NCI-H2107 (cell line): ENCODE data around the gene SPNS3.

Experiments used
- DNase-seq: peaks from one replicate; lab custom pipeline; 2025; lab: John Stamatoyannopoulos, UW

SPNS3 gene

DNA sequence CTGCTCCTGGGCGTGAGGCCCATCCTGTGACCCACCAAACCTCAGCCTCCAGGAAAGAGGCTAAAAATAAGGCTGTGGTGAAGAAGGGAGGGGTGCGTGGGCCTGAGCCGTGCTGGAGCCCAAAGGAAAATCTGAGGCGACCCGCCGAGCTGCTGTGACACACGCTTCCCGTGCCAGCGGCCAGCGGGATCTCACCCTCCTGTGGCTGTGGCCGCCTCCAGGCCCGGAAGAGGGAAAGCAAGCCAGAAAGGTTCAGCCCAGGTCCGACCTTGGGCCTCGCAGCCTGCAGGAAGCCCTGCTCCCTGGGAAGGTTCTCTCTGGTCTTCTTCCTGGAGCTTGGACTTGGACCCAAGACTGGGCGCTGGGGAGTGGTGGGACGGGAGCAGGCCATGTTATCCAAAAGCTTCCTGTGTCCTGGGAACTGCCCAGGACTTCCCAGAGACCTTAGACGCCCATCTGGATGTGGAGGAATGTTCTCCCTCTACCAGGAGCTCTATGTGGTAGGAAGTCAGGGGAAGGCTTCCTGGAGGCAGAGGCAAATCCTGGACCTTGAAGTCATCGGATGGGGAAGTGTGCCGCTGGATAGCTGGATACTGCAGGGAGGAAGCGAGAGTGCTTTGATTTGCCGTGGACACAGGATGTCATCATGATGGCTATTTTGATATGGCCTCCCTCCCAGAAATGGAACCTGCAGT is 76.3 kb downstream of the SPNS3 start:
- no peak for DNase-seq

DNA sequence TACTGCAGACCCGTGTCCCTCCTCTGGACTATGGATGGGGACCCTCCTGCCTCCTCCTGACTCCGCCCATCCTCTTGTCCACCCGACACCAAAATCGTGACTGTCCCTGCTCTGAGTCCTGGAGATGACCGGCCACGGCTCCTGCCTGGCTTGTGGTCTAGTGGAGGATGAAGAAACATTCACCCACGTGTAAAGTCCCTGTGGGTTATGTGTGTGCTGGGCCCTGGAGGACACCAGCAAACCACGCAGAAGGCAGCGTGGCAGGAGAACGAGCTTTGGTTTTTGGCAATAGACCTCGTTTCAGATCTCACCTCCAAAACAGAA is 76.8 kb downstream of the SPNS3 start:
- no peak for DNase-seq

DNA sequence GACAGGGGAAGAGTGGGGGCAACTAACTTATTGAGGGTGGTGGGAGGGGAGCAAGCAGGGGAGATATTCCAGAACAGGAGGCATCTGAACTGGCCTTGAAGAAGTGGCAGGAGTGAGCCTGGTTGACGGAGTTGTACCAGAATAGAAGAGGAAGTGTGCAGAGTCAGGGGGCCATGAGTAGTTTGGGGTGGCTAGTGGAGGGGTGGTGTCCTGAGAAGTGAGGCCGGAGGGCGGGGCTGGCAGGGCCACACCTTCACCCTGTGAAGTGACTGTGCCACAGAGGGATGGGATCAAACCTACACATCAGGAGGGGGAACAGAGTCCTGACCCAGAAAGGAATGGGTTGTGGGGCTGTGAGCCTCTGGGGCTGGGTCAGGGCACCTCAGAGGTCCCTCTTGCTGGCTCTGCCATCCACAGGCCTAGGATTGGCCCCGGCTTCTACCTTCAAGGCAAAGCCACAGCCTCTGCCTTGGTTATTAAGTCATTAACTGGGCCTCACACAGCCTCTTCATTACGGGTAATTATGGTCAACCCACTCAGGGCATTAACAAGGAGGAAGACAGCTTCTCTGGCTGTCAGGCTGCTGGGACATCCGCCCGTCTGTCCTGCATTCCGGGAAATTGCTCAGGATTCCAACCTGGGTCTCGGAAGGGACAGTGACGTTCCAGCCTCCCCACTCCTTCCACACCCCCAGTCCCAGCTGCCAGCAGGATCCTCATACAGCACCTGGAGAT is 77.6 kb downstream of the SPNS3 start:
- DNase-seq: no peak

DNA sequence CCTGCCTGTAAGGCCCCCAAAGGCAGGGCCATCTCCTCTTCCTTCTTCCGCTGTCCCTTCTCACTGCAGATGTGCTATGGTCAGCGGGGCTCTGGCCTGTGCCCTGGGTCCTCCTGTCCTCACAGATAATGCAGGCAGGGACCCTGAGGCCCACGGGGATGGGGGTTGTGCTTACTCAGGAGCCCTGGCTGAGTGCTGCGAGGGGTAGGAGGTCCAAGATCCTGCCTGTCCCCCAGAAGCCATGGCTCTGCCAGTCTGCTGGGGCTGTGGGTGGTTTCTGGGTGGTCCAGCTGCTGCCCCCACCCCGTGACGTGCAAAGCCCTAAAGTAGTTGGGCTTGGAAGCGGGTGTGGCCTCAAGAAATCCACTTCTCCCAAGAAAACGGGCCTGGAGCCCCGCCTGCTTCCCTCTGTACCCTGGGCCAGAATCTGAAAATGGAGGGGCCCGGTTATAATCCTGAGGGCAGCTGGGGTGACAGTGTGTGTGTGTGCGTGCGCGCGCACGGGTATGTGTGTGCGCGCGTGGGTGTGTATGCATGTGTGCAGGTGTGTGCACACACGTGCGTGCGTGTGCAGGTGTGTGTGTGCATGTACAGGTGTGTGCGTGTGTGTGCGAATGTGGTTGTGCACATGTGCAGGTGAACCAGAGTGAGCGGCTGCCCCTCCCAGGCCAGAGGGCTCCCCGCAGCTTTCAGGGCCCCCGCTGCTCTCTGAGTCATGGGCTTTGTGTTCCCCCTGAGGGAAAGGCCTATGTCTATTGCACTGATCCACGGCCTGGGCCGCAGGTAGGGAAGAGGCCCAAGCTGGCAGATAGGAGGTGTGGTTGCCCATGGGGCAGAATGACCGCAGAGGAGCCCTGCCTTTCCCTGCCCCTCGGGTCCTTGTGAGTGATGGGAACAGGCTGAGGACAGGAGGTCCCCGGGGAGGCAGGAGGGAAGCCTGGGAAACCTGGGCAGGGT is 78.7 kb downstream of the SPNS3 start:
- no peak for DNase-seq

DNA sequence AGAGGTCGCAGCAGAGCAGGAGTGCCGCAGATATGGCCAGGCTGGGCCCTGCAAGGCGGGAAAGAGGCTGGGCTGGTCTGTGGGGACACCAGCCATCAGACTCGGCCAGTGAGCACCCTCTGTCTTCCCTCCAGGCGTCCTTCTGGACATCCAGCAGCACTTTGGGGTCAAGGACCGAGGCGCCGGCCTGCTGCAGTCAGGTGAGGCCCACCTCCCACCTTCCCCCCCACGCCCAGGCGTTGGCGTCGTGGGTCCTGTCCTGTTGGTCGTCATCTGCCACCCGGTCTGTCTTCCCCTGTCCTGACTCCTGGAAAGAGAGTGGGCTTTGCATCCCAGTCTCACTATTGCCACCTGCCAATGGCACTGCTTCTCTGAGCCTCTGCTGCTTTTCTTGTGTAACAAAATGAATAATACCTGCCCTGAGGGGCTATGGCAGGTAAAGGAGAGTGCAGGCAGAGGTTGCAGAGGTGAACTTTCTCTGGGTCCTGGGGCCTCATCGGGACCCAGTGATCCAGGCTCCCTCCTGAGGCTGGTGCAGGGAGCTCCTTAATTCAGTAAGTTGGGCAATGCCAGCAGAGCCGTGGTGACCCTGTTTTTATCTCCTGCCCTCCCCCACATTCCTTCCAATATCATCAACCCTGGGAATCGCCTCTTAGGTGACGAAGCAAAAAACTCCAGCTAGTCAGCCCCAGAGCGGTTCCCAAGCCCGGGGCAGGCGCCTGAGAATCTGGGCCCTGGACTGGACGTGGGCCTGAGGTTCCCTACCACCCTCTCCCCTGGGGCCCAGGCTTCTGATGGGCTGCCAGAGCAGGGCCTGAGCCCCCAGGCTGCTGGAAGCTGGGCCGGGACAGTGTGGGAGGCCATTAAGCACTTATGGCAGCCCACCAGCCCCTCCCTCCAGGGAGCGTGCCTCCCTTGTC is 79.6 kb downstream of the SPNS3 start:
- no peak for DNase-seq

DNA sequence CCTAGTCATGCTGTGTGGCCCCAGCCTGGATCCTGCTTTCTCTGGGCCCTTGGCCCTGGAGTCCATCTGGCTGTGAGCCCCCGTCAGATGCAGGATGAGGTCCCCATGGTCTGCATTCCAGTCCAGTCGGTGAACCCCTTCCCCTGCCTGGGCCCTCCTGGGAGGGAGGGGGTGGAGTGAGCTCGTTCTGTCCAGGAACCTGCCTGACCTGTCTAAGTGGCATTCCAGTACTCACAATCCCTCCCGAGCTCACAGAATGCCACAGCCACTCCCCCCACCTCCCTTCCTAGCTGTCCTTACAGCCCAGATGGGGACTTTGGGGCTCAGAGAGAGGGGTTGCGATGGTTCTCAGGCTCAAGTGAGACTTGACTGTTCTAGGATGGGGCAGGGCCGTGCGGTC is 80.5 kb downstream of the SPNS3 start:
- no peak for DNase-seq

DNA sequence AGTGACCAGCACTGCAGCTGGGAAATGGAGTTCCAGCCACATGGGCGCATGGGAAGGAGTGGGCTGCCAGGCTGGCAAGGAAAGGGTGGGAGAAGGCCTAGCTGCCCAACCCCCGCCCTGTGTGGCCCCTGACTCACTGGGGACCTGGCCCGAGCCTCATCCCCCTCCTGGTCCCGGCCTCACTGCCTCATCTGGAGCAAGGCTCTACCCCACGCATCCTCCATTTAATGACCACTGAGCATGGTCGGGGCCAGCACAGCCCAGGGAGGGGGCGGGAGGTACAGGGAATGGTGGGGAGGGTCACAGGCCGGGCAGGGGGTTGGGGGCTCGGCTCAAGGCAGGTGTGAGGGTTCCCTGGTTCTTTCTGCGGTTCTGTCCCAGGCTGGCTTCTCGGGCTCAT is 81.0 kb downstream of the SPNS3 start:
- no peak for DNase-seq

DNA sequence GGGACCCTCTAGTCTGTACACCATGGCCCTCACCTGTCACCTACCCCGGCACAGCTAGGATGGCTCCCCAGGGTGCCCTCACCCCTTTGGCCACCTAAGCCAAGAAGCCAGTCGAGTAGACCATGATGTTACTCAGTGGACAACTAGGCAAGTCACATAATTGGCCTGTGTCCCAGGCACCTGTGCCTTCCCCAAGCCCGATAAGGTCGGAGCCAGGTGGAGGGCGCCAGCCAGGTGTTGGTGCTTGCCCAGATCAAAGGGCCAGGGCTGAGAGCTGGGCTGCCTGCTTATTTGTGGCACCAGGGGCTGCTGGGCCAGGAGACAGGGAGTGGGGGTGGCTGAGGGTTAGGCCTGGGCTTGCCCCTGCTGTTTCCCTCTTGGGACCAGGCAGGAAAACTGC is 81.8 kb downstream of the SPNS3 start:
- DNase-seq: no peak

DNA sequence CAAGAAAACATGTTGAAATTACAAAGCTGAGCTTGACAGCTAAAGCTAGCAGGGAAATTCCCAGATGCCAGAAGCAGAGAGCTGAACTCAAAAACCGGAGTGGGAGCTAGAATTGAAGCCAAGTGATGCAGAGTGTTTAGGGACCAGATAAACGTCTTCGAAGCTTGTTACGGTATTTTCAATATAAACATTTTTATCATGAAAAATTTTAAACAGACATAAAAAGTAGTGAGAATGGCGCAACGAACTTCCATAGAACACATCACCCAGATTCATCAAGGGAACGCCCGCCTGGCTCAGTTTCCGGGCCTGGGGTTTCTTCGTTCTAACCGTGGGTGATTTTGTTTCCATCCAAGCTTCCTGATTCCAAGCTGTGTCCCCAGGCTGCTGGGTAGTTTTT is 83.0 kb downstream of the SPNS3 start:
- DNase-seq: no peak

DNA sequence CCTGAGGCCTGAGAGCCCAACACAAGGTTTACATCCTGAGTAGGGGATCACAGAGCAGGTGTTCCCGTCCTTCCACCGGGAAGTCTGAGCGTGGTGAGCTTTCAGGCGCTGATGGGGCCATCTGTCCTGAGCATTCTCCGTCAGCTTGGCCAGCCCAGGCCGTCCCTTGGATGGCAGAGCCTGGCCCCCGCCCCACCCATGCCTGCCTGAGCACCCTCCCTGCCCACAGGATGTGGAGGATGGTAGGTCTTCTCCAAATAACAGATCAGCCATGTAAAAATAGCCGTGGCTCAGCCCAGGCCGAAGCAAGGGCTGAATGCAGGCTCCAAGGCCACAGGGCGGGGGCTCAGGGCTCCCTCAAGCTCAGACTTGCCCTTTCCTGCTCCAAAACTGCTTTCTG is 85.2 kb downstream of the SPNS3 start:
- no peak for DNase-seq

DNA sequence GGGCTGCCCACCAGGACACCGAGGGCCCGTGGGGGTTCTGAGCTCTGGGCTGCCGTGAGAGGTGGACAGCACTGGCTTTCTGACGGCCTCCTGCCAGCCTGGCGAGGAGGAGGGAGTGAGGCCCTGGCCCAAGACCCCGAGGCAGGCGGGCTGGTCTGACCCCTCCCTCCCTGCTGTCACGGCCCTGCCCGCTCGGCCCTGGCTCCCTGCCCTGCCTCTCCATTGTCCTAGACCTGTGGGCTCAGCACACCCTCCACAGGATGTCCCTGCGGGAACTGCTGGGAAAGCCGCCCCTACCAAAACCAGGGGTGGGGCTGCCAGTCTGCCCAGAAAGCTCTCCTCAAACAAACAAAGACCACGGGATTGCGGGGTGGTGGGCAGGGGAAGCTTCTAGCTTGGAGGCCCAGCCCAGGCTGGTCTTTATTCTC is 85.6 kb downstream of the SPNS3 start:
- no peak for DNase-seq

DNA sequence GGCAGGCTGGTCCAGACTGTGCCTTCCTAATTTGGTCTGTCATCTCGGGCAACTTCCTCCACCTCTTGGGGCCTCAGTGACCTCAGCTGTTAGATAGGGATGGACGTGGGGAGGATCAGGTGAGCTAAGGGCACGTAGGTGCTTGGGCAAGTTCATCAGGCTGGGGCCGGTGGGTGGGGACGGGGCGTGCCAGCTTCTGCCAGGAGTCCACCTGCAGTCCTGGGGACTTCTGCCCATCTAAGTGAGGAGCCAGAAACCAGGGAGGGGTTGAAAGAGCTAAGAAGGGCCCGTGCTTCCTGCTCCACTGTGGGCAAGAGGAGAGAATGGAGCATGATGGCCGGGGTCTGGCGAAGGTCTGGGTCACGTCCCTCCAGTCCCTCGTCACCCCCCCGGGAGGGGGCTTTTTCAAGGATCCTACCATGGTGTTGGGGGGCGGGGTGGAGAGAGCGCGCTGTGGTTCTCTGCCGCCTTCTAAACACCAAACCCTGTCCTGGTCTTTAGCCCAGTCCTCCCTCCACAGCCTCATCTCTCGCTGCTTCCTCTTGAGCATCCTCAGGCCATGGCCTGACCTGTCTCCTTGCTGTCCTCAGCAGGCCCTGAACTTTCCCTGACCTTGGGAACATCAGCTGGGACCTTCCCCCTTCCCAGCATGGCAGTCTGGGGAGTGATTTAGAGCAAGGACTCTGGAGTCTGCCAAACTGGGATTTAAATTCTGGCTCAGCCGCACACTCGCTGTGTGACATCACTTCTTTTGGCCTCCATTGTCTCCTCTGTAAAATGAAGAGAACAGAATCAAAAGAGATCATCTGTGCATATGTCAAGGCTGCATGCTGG is 86.5 kb downstream of the SPNS3 start:
- no peak for DNase-seq

DNA sequence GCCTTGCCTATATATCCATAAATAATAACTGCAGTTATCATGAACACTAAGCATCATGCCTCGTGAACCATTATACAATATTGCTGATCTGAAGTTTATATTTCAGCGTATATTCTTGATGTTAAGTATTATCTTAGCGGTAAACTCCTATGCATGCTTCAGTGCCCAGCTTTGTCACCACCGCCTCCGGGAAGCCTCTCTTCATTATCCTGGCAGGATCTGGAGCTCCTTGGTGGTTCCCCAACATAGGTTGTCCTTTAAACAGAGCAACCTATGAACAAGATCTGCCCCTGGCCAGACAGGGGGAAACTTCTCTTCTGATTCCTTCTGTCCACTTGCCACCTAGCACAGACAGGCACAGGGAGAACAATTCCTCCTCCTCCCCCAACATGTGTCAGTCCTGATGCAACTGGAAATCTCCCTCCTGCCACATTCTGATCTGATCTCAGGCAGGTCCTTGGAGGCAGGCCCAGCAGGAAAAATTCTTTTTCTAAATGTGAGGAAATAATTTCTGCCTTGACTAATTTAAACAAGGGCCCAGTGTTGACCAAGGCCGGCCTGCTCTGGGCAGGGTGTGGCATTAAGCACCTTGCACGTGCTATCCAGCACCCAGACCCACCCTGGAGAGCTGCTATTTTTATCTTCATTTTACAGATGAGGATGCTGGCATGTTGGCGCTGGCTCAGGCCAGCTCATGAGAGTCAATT is 87.3 kb downstream of the SPNS3 start:
- DNase-seq: no peak

DNA sequence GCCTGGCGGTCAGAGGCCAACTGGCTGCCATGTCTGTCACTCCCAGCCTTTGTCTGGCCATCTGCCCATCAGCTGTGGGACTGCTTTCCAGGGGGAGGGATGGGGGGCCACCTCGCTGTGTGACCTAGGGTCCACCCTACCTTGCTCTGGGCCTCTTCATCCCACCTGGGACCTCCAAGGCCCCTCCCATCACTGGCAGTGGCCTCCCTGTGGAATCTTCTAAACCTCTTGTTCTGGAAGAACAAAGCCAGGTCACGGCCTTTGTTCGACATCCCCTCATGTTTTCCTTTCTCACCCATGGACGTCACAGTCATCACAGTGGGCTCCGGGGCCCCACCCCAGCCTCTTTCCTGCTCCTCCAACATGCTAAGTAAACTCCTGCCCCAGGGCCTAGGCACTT is 88.9 kb downstream of the SPNS3 start:
- no peak for DNase-seq

DNA sequence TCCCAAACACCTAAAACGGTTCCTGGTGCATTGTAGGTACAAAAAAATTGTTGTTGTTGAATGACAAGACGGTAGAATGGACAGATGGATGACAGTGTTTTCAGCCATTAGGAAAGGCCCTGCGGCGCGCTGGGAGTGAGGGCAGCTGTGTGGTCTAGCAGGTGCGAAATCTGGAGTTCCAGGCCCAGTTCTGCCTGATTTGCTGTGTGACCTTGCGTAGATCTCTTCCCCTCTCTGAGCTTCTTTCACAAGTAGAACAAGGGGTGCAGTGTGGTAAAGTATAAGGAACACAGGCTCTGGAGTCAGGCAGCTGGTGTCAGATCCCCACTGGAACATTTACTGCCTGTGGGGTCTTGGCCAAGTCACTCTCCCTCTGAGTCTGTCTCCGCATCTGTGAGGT is 90.2 kb downstream of the SPNS3 start:
- DNase-seq: no peak

DNA sequence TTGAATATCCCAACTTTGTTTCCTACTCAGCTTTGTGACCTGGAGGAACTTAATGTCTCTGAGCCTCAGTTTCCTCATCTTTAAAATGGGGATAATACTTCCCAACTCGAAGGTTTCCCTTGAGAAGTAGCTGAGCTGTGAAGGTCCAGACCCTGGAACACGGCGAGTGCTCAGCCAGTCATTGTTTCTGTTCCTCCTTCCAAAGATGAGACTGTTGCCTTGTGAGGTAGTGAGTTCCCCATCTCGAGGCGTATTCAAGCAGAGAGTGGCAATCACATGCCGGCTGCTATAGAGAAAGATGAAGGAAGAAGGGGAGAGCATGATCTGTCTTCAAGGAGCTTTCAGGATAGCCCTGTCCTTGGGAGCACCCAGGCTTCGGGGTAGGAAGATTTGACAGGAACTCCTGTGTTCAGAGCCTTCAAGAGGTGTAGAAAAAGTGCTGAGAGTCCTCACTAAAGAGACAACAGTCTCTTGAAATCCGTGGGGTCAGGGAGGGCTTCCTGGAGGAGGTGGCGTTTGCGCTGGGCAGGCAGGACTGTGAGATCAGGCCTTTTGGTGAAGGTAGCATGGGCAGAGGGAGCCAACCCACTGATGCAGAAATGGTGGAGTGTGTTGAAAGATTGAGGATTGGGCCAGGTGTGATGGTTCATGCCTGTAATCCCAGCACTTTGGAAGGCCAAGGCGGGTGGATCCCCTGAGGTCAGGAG is 92.1 kb downstream of the SPNS3 start:
- no peak for DNase-seq

DNA sequence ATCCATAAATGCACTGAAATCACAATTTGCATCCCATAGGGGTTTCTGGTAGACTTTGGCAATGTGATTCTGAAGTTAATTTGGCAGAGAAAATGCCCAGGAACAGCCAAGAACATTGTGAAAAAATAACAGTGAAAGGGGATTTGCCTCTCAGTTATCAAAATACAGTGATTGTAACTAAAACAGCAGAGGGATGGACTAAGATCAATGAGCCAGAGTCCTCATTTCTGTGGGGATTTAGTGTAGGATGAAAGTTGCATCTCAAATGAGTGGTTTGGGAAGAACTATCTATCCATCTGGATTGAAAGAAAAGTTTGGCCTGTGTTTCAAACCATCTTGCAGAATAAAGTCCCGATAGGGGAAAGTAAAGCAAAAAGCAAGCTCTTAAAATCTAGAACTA is 93.4 kb downstream of the SPNS3 start:
- DNase-seq: no peak

DNA sequence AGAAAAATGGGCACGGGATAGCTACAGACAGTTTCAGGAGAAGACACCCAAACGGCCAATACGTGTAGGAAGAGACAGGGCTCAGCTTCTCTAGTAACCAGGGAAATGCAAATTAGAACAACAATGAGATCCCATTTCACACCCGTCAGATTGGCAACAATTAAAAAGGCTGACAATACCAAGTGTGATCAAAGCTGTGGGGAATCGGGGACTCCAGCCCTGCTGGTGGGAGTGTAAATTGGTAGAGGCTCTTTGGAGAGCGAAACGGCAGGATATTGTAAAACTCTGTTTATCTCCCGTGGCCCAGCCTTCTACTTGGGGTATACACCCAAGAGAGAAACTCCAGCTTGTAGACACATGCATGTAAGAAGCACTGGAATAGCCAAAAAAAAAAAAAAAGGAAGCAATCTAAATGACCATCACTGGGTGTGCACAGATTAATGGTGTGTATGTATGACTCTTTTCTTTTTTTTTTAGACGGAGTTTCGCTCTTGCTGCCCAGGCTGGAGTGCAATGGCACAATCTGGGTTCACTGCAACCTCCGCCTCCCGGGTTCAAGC is 93.9 kb downstream of the SPNS3 start:
- no peak for DNase-seq

DNA sequence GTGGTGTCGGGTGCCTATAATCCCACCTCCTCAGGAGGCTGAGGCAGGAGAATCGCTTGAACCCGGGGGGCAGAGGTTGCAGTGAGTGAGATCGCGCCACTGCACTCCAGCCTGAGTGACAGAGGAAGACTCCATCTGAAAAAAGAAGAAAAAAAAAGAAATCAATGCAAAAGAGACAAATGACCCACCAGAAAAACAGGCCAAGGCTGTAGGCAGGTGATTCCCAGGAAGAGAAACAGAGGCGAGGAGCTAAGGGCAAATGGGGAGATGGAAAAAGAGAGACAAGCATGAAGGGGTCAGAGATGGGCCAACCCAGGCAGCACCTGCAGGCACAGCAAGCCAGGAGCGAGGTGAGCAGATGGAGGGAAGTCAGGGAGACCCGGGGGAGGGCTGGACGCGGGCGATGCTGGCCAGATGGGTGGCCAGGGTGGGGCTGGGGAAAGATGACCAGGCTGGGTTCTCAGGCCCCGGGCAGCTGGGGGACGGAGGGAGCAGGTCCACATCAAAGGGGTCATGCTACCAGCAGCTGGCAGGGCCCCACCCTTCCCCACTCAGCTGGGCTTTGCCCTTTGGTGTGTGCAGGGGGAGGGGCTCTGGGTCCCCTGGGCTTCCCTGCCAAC is 95.9 kb downstream of the SPNS3 start:
- DNase-seq: no peak
